Measurements from ENCODE around the gene ME1. TPM values are rescaled to one million over a fixed set of nuclear protein-coding genes. Genes with fewer than 3 reads are reported as not detected.

Gene ME1
- polyA plus RNA-seq, 2 of the 4 experiments (the other 2 are of a cell fraction): 59.1 to 60.6 TPM

GRCh38 chr6:83250235-83250634 is 180.6 kb downstream of the ME1 start:
- ATAC-seq: no peak
- Histone ChIP-seq H3K4me2 (no peak overlapping the region), H3K4me1 (peaks cover 10% of the 10 kb centered on the region; the same call in 1 of the 3 replicates), H3K4me3 (no peak overlapping the region), H3K27ac (no peak overlapping the region), H3K9me3 (no peaks in the 10 kb centered on the region)
- DNase-seq (ENCODE audit: low read depth in 1 of 2, low spot score in 1 of 2): no peak
- no peak for FAIRE-seq
- TF ChIP-seq ZSCAN20 (CRISPR knock-in tag; IDR thresholded peaks at IDR 0.05): no peak
- no peak for TF ChIP-seq E2F6 (IDR thresholded peaks at IDR 0.05; ENCODE audit: borderline replicate concordance, low read depth)
- no peak for TF ChIP-seq EHF (CRISPR knock-in tag; IDR thresholded peaks at IDR 0.05)
- TF ChIP-seq CHD4 (IDR thresholded peaks at IDR 0.05; ENCODE audit: borderline replicate concordance): no peak
- TF ChIP-seq ZNF302 (CRISPR knock-in tag; IDR thresholded peaks at IDR 0.05): no peak
- no peak for TF ChIP-seq FOXS1 (CRISPR knock-in tag; IDR thresholded peaks at IDR 0.05)
- TF ChIP-seq MAFK (IDR thresholded peaks at IDR 0.05; ENCODE audit: partially characterized antibody): no peak
- CTCF ChIA-PET: no interaction called here
- POLR2A ChIA-PET: no interaction called here

GRCh38 chr6:83247471-83247870 is 183.4 kb downstream of the ME1 start:
- 86% methylated on average over 3 of the region's 3 CpGs for WGBS (ENCODE audit: missing lambda C conversion rate)
- DNase-seq (ENCODE audit: low read depth in 1 of 2, low spot score in 1 of 2) (no peak), FAIRE-seq (no peak)

More at GRCh38 chr6:83247471-83247870, 183.4 kb downstream of the ME1 start:
- no peak overlapping the region for H3K4me3 ChIP-seq
- H3K4me2 ChIP-seq: no peak overlapping the region
- no peak for TF ChIP-seq PHF8 (IDR thresholded peaks at IDR 0.05; ENCODE audit: borderline replicate concordance, low read depth)
- TF ChIP-seq KDM5A (IDR thresholded peaks at IDR 0.05): no peak
- TF ChIP-seq CEBPB (IDR thresholded peaks at IDR 0.05): no peak
- no peak for TF ChIP-seq SMC3 (IDR thresholded peaks at IDR 0.05)
- no peak for TF ChIP-seq HDAC2 (IDR thresholded peaks at IDR 0.05)
- no peak for TF ChIP-seq RAD21 (conservative IDR thresholded peaks at IDR 0.05 in 1 of 2, IDR thresholded peaks at IDR 0.05 in 1 of 2)
- no peak for TF ChIP-seq EP300 (IDR thresholded peaks at IDR 0.05)
- TF ChIP-seq ESRRA (IDR thresholded peaks at IDR 0.05; ENCODE audit: borderline replicate concordance, low read length): no peak
- no peak for TF ChIP-seq POLR2A (IDR thresholded peaks at IDR 0.05; ENCODE audit: low read length)
- no peak for TF ChIP-seq HOXB5 (CRISPR knock-in tag; IDR thresholded peaks at IDR 0.05)
- no peak for TF ChIP-seq REST (IDR thresholded peaks at IDR 0.05)
- no peak for TF ChIP-seq HOXA7 (CRISPR knock-in tag; IDR thresholded peaks at IDR 0.05)
- TF ChIP-seq HES2 (IDR thresholded peaks at IDR 0.05): no peak
- TF ChIP-seq CHD2 (IDR thresholded peaks at IDR 0.05; ENCODE audit: low read length, partially characterized antibody): no peak
- no peak for TF ChIP-seq MAX (IDR thresholded peaks at IDR 0.05)
- TF ChIP-seq HOXB13 (CRISPR knock-in tag; IDR thresholded peaks at IDR 0.05; ENCODE audit: low read depth): no peak
- TF ChIP-seq EHF (CRISPR knock-in tag; IDR thresholded peaks at IDR 0.05): no peak
- TF ChIP-seq NFE2L2 (conservative IDR thresholded peaks at IDR 0.05; ENCODE audit: low read length): no peak
- H3K27ac ChIP-seq: no peak overlapping the region
- H3K4me1 ChIP-seq: no peaks in the 10 kb centered on the region; the same call in 2 of the 3 replicates
- H3K9me3 ChIP-seq: no peaks in the 10 kb centered on the region
- ChIA-PET POLR2A (no interaction called here), CTCF (no interaction called here)
- ATAC-seq: no peak
